ENCODE measurements around the gene SYTL3. TPM values are rescaled to one million over a fixed set of nuclear protein-coding genes. Genes with fewer than 3 reads are reported as not detected.

The SYTL3 gene
- total and polyA plus RNA-seq, 9 of the 15 experiments (the other 6 are each of a cell fraction or from before 2014, with no cell fraction given), result 0.04 to 0.46 (median 0.17) TPM; not detected in 1

DNA sequence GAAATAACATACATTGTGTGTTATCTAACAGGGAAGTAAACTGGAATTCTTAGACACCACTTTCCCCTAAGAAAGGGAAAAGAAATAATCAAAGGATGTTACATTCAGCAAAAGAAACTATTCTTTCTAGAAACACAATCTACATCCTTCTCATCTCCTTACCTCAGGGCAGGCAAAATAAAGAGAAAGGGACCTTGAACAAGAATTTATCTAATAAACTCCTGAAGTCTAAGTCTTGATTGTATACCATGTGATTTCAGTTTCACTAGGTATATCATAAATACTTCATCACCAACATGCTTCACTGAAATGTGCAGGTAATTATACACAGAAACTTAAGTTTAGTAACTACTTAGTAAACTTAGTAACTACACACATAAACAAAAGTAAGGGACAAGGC lies 154.4 kb downstream of the SYTL3 start:
- H3K4me3 ChIP-seq, result no peak overlapping the region
- H3K27ac ChIP-seq (ENCODE audit: extremely low read depth, low read depth, low read length), result peak overlapping the region; percentile 7; the same call in 1 of the 3 replicates
- DNase-seq (ENCODE audit: extremely low read depth in 1 of 4, low spot score in 3 of 4), result no peak
- H3K4me1 ChIP-seq (replicated peaks in 1 of 2; ENCODE audit: control insufficient read depth in 2 of 2, insufficient read depth in 2 of 2, low read length in 2 of 2), result peaks cover 9 to 28% of the 10 kb centered on the region in 2 experiments; a peak in 4 of 5 replicates
- CTCF ChIA-PET (ENCODE audit: low intra/inter-chr PET ratio), result no interaction called here
- no TSS peak for BruUV-seq (replicated peaks)
- H3K9me3 ChIP-seq (replicated peaks; ENCODE audit: control insufficient read depth, insufficient read depth, low read depth, low read length), result no peaks in the 10 kb centered on the region
- H3K79me2 ChIP-seq (ENCODE audit: control insufficient read depth, insufficient read depth, low read length), result peaks cover 96% of the 10 kb centered on the region
- no peak overlapping the region for H2AFZ ChIP-seq (ENCODE audit: low read depth, low read length)
- H3K4me2 ChIP-seq (ENCODE audit: insufficient read depth, low read length), result no peak overlapping the region
- TF ChIP-seq TBL1XR1 (IDR thresholded peaks at IDR 0.05; ENCODE audit: low read length in 2 of 2) (no peak), USF2 (CRISPR knock-in tag; IDR thresholded peaks at IDR 0.05) (no peak), XRCC4 (IDR thresholded peaks at IDR 0.05; ENCODE audit: extremely low read depth, insufficient read depth, insufficient read length) (no peak), NUFIP1 (IDR thresholded peaks at IDR 0.05; ENCODE audit: partially characterized antibody) (no peak), SNIP1 (IDR thresholded peaks at IDR 0.05; ENCODE audit: low read depth) (no peak)
- peaks cover 7% of the 10 kb centered on the region for H3K9me1 ChIP-seq (ENCODE audit: control insufficient read depth, insufficient read depth, low read length)
- POLR2A ChIA-PET, result interaction anchor here (1.1 to 1.2 kb wide), 2 partner anchors 10 to 41 kb away, joined by 3 to 4 read pairs; no protein-coding TSS in a partner anchor
- no peak for ATAC-seq
- intact Hi-C loops (cut with micrococcal nuclease) (loop anchor here (10.0 kb wide), 1 partner anchor 301 kb away; no protein-coding TSS in a partner anchor), in situ Hi-C loops (cut with MboI) (no loop called here)
- peaks cover 29% of the 10 kb centered on the region for H4K20me1 ChIP-seq (replicated peaks; ENCODE audit: control insufficient read depth, insufficient read depth, low read length)
- no peaks in the 10 kb centered on the region for H3K27me3 ChIP-seq (ENCODE audit: control insufficient read depth in 2 of 2, insufficient read depth in 2 of 2, low read length in 2 of 2)
- FAIRE-seq, result no peak
- H3K9ac ChIP-seq (ENCODE audit: insufficient read depth in 1 of 2, low read depth in 2 of 2, low read length in 2 of 2), result no peak overlapping the region
- H3K36me3 ChIP-seq (ENCODE audit: control insufficient read depth, insufficient read depth, low read length), result peaks cover 42% of the 10 kb centered on the region

Measured in K562 (cell line).